GF-D8 (cell line): ENCODE results near the gene NUP50.

Experiments used
- DNase-seq: peaks from one replicate; lab custom pipeline; 2025; lab: John Stamatoyannopoulos, UW

The NUP50 gene

DNA sequence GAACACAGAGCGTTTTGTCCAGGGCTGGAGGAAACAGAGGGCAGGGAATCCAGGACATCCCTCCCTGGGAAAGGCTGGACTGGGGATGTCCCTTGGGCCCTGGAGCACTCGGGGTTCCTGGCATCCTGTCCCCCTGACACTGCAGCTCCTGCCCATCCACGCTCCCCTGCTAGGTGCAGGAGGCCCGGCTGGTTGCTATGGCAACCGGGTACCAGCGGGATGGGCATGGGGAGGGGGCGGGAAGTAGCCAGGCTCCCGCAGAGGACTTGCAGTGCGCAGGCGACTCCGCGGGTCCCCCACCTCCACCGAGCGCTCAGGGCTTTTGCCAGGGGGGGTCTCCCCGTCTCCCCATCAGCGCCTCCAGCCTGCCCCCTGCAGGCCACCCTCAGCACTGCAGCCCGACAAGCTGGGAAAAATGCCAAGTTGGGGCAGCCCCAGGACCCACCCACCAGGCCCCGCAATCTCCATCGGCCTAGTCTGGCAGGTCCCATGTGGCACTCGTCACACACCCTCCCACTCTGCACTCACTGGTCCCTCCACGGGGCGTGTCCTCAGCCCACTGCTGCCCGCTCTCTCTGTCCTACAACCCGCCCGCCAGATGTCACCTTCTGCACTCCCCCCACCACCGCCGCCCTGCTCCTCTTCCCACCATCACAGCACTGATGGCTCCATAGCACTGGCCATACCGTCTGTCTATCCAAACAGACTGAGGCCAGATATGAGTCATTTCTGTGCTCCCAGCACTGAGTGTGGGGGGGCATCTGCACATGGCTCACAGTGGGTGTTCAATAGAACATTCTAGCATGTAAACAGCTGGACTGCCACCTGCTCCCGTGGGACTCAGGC lies 45.5 kb downstream of the NUP50 start:
- DNase-seq, result no peak

DNA sequence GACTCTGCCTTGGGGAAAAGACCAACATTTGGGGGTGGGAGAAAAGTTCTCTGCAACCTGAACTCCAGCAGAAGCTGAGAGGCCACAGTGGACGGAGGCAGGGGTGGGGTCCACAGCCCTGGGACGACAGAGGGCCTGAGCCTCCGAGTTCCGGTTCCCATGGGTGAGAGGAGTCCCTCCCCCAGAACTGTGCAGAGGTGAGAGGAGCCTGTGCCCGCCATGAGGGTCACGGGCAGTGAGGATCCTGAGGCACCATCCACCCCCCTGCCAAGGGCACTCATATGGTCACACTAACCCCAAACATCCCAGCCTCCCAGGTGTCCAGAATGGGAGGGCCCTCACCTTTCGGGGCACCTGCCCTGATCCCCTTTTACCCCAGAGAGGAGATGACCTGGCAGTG lies 46.4 kb downstream of the NUP50 start:
- no peak for DNase-seq

DNA sequence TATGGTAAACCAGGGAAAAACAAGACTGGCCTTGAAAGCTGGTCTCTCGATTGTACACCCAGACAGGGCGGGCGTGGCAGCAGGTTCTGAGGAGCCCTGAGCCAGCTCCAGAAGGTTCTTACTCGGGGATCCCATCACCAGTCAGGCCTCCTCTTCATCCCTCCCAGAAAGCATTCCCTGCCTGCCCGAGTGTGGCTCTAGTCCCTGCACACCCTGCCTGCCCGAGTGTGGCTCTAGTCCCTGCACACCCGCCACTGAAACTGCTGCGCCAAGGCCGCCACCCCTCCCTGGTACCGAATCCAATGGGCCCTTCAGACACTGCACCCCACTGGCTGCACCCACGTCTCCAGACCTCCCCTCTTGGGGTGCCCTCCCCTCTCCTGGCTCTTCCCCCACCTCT lies 46.9 kb downstream of the NUP50 start:
- no peak for DNase-seq

DNA sequence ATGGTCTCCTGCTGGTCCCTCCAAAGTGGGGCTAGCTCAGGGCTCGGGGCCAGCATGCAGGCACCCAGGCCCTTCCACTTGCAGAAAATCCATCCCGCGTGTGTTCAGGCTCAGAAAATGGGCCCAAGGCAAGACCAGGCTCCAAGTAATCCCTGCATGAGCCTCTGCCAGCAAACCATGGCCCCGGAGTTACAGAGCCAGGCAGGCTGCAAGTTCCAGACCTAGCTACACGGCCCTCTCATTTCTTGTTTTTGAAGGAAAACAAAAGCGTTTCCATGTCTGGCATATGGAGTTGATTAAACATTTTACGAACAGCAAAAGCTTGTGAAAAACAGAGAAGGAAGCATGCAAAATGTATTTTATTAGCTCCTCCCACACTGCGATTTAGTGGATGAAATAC lies 47.3 kb downstream of the NUP50 start:
- no peak for DNase-seq

DNA sequence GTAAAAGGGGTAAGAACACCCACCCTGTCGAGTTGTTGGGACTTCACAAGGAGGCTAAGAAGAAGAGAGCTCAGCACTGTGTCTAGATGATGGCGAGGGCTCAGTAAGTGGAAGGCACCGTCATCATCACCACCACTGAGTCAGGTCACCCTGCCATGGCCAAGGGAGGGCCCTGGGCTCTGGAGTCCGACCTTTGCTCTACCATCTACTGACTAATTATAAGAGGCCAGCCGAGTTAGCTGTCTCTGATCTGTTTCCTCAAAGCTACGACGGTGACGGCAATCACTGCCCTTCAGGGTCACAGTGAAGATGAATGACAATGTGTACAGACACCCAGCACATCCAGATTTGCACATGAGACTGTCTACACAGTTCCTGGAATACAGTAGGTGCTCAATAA lies 47.7 kb downstream of the NUP50 start:
- DNase-seq, result no peak

DNA sequence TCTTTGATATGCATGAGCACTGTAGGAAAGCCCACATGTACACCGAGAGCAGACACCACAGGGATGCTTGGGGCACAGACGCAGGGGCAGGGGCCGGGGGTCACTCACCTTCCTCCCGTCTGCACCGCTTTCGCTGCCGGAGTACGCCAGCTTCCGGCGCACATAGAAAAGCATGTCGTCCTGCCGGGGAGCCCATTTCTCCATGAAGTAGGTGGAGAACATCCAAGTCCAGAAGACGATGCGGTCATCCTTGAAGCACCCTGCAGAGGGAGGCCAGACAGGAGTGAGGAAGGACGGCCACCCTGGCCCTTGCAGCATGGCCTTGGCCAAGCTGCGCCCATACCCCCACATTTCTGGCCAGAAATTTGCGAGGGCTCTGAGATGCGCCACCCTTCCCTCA lies 48.1 kb downstream of the NUP50 start:
- DNase-seq, result no peak

DNA sequence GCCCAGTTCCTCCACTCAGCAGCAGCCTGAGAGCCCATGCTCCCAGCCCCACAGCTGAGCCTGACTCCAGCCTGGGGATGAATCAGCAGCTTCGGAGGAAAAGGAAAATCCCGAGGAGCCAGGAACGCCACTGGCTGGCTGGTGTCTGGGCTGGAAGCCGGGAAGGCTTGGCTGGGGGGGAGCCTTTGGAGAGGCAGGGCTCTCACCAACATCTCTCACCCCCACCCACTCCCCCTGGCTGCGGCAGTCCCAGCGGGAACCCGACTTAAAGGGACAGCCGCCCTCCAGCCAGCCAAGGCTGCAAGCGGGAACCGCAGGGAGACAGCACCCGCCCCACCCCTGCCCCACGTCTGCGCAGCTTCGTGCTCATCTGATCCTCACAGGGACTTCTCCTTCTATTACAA lies 48.6 kb downstream of the NUP50 start:
- DNase-seq, result no peak

DNA sequence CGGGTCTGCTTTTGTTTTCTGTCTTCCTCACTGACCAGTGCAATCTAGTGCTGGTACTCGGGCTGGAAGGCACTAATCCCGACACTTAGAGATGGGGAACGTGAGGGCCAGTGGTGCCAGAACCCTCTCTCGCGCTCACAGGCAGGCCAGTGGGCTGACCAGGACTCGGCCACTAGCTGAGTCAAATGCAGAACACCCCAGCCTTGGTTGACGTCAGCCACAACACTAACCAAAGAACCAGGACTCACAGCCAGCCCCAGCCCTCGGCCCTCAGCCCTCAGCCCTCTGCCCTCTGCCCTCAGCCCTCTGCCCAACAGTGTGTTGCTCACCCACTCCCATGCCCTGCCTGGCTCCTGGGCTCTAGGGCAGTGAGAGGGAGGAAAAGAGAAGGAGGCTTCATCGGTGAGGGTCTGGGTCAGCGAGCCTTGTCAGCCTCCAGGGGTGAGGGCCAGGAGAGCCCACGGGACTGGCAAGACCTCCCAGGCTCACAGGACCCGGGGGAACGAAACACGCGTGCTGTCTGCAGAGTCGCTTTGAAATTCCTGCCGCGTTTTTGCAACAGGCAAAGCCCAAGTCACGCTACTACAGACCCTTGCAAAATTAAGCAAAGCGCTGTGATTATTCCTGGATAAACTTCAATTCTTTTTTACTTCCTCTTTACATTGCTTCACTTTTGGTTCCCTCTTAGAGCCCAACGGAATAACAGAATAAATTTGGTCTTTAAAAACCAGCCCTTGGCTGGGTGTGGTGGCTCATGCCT lies 49.4 kb downstream of the NUP50 start:
- DNase-seq, result peak; percentile 75

DNA sequence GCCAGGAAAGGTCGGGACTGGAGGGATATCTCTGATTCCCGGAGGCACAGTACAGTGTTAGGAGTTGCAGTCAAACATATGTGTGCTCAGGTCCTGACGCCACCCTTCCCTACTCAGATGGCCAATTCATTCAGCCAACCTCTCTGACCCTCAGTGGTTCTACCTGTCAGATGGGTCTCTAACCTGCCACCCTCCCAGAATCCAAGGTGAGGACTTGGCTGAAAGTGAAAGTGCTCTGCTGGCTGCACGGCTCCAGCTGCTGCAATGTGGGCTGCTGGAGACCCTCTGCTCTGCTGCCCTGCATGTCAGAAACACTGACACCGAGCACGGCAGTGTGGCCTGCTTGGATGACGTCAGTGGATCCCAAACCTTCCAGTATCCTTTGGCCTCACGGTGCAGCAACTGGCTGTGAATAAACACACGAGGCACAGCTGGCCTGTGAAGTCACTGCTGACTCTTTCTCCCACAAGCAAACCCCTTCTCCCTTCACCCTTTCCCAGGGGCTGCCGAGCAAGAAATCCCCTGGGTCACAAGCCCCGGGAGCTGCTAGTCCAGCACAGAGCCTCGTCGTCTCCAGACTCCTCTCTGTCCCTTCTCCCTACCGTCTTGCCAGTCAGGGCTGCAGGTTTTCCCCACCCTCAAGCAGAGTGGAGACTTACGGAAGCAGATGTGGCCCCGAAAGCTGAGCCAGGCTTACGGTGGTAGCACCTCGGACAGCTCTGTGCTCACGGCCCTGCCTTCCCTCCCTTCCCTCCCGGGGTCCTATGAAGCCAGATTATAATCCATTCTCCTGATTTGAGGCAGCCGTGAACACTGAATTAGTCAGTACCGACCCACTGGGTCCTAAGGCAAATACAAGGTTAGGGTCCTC lies 52.6 kb downstream of the NUP50 start:
- no peak for DNase-seq

DNA sequence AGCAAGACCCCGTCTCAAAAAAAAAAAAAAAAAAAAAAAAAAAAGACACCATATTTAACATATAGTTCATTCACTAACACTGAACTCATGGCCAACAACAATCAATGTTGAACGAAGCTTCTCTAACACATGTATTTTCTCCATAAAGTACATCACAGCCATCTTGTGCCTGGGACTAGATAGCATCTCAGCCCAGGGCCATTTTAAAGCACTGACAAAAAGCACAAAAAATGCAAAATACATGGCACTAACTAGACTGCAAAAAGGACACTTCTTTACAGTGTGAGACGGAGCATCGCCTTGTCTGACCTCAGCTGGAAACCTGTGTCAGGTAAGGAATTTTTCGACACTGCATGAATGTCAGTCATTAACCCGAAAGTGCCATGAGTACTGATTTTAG lies 53.6 kb downstream of the NUP50 start:
- DNase-seq, result no peak

DNA sequence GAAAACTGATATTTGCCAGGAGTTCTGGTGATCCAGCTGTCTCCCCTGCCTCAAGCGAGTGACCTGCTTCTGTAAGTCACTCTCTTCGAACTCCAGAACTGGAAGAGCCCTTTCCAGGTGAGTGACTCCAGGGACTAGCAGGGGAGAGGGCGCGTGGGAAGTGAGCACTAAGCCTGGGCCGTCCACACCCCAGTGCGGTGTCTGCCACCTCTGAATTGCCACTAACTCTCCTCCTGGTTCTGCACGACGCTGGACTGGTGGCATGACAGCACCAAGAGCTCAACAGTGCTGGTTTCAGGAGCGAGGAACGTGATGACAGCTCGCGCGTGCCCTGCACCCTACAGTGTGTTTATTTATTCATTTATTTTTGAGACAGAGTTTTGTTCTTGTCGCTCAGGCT lies 54.1 kb downstream of the NUP50 start:
- no peak for DNase-seq

DNA sequence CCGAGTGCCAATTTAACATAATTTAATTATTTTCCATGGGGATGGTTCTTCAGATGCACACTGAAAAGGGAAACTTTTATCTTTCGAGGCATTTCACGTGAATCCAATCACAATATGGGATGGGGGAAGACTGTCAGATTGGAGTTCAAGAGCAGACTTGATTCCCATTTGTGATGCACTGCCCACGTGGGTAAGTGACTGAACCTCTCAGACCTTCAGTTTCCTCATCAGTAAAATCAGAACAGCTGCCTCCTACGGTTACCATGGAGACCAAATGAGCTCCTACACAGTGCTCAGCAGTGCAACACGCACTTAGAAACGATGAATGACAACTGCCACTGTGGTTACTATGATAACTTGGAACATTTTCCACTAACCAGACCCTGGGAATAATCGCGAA lies 55.3 kb downstream of the NUP50 start:
- DNase-seq, result no peak

DNA sequence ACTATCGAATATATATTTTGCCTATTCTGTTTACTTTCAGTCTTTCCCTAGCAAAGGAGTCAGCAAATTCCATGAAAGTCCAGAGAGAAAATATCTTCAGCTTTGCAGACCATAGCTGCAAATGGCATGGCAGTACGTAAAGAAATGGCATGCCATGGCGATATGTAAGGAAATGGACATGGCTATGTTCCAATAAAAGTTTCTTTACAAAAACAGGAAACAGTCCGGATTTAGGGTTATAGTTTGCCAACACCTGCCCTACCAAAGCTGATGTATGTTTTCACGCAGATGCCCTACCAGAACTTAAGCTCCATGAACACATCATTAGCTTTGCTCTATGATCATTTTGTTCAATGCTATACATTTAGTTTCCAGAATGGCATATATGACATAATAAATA lies 57.5 kb downstream of the NUP50 start:
- DNase-seq, result no peak

DNA sequence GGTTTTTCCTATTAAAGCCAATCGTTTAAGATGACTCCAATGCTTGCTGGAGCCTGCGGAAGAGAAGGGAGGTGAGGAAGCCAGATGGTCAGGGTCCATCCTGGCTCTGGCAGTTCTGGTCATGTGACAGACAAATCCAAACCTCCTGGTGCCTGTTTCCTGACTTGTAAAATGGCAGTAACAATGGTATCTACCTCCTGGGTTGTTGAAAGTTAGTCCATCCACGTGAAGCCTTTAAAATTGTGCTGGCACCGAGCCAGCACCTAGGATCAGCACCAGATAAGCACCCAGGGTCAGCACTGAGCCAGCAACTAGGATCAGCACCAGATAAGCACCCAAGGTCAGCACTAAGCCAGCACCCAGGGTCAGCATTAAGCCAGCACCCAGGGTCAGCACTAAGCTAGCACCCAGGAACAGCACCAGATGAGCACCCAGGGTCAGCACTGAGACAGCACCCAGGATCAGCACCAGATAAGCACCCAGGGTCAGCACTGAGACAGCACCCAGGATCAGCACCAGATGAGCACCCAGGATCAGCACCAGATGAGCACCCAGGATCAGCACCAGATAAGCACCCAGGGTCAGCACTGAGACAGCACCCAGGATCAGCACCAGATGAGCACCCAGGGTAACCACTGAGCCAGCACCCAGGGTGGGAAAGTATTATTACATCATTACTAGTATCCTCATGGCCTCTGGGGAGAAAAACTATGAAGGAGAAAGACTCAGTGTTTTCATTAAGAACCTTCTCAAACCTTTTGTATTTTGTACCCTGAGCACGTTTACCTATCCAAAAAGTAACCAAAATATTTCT lies 59.8 kb downstream of the NUP50 start:
- DNase-seq, result no peak

DNA sequence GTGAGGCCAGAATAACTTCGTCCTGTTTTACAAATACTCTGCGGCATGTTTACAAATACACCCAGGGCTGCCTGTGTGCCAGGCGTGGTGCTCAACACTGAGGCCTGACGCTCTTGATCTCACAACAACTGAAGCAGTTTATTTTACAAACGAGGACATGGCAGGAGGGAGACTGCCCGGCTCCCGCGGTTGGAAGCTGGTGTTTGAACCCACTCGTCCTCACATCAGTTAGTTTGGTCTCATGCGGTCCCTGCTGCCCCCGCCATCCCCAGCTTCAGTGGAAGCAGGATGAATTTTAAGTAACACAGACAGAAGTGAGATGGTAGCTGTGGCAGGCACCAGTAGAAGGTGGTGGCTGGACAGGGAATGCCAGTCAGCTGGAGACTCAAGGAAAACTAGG lies 60.6 kb downstream of the NUP50 start:
- no peak for DNase-seq

DNA sequence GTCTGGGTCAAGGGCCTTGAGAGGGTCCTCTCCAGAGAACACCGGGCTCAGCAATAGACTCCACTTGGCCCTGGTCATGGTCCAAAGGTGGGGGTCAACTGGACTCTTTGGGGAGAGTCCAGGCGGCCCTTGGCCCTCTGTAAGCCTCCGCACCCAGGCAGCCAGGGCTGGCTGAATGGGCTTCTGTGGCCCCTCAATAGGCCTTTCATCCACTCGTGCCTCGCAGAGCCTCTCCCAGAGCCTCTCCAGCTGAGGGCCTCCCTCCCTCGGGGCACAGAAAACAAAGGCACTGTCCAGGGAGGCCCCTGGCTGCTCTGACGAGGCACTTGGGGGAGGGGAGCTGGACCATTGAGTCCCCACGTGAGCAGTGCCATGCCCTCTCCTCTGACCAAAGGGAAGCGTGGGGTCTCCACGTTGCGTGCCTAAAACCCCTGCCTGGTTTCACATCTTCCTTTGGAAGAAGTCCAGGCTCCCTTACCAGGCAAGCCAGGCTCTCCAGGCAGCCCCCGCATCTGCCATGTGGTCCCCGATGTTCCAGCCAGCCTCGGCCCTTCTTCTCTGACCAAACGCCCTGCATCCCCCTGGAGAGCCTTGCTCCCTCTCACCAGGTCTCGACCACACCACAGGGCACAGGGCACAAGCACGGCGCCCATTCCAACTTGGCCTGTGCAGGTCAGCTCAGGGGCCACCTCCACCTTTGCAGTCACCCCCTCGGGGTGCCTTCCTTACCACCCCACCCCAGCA lies 61.4 kb downstream of the NUP50 start:
- DNase-seq, result no peak

DNA sequence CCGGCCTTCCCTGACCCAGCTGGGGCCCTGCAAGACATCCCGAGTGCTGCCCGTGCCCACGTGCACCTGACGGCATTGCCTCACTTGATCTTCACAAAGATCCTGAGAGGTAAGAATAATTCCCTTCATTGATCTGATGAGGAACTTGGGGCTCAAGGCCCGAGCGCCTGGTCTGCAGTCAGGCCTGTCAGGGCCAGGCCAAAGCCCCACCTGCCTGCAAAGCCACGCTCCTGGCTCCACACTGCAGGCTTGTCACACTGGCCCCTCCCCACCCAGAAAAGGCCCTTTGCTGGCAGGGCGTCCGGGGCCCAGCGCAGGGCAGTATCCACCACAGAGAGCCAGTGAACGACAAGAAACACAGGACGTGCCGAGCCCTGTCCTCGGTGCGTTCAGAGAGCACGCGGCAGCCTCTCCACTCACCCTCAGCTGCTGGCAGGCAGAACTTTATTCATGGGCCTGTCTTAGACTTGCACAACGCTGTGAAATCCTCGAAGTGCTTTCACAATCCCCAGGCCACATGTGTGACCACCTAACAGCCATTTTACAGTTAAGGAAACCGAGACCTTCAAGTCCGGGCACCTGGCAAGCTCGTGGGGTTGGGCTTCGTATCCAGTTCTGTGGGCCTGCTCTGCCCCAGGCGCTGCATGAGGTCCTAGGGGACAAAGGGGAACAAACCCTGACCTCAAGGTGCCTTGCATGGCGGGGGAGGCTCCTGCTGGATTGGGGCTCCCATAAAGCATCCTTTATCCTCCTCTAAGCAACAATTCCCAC lies 62.2 kb downstream of the NUP50 start:
- DNase-seq, result peak; percentile 96

DNA sequence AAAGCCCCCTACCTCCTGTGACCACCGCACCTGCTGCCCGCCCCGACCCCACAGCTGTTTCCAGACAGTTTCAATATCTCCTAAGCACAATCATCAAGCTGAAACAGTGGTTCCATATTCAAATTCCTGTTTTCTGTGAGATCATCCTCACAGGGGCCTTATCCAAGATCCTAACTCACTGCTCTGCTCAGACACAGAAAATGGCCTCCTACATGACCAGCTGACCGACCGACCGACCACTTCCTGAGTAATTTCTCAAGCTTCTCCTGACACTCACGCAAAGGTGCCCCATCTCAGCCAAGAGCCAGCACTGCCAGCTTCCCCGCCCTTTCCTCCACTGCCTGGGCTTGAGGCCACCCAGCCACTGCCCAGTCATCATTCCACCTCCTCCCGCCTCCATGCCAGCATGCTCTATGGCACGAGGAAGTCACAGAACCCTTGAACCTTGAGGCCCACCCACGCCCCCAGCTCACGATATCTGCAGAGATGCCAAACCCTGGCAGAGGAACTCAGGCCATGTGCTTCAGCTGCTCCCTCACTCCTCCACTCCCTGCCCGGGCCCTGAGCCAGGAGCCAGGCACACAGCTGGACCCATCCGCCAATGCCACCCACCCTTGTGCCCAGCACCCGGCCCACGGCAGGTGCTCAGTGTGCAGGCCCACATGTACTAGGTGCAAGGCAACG lies 62.9 kb downstream of the NUP50 start:
- DNase-seq, result peak; percentile 89

DNA sequence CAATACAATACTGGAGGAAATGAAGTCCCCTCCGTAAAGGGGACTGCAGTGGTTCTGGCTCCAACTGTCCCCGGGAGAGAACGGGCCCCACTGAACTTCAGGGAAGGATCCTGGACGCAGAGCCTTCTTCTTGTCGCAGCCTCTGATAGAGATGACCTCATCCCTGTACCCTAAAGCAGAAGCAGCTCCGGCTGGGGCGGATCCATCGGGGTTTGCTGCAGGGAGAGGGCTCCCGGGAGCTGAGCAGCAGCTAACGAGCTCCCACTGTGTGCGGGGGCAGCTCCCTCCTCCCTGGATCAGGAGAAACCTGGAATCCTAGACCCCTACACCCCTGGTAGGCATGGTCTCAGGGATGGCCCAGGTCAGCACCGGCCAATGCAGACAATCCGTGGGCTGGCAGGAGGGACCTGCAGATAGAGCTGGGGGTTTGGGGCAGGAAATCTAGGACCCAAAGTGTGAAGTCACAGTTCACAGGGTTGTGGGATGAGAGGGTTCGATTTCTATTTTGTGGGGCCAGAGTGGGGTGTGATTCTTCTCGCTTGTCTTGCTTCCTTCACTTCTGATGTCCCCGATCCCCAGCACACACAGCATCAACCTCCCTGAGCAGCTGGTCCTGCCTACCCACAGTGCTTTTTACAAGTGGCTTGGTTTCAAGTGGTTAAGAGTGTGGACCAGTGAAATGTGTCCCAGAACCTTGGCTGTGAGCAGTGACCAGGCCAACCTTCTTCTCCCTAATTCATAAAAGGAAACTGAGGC lies 64.1 kb downstream of the NUP50 start:
- DNase-seq, result no peak
